ENCODE data around the gene NCF2. TPM values are rescaled to one million over a fixed set of nuclear protein-coding genes. Genes with fewer than 3 reads are reported as not detected.

Gene NCF2
- total and polyA plus RNA-seq, 4 donors, result 1.2 to 15.1 (median 7.5) TPM

DNA sequence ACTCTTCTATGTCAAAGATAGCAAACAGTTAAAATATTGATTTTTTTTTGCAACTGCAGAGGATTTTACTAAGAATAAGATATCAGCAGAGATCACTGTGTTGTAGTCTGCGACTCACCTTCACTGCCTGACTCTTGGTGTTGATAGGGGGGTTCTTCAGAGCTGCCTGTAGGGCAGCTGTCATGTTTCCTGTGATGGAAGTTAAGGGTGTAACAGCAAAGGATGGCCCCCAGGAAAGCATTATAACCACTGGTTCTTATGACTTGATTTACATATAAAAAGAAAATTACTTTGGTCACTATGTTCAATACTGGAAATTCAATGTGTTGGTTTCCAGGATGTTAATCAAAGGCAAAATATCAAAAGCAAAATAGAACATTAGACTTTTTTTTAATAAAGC, 42.7 kb upstream of the NCF2 start:
- peak overlapping the region in 1 of 2 donors; percentile 77 for H3K9ac ChIP-seq (ENCODE audit: low read depth in 1 of 2, low read length in 2 of 2)

More for the DNA sequence above, 42.7 kb upstream of the NCF2 start:
- H3K36me3 ChIP-seq (ENCODE audit: control insufficient read depth in 4 of 4, insufficient read depth in 3 of 4, low read depth in 1 of 4, low read length in 3 of 4), result peaks cover 3 to 22% (median 15%) of the 10 kb centered on the region in 4 donors
- H3K27ac ChIP-seq (ENCODE audit: low read depth in 1 of 2, low read length in 2 of 2), result peak overlapping the region in 1 of 2 donors; percentile 16
- WGBS, result 24% methylated on average over 1 of the region's 1 CpG
- H3K4me1 ChIP-seq (ENCODE audit: control insufficient read depth in 4 of 4, insufficient read depth in 4 of 4, low read length in 3 of 4), result peaks cover 1 to 41% (median 30%) of the 10 kb centered on the region in 4 donors
- no peak for DNase-seq (ENCODE audit: low spot score)
- H3K4me3 ChIP-seq (ENCODE audit: low read depth in 1 of 3, low read length in 3 of 3), result peak overlapping the region in 1 of 3 donors; percentile 28
- TF ChIP-seq FOXA1 (IDR thresholded peaks at IDR 0.05), result no peak
- TF ChIP-seq EGR1 (IDR thresholded peaks at IDR 0.05; ENCODE audit: low read depth in 2 of 2), result no peak
- no peak for TF ChIP-seq FOXA2 (IDR thresholded peaks at IDR 0.05)
- TF ChIP-seq RXRA (IDR thresholded peaks at IDR 0.05), result no peak
- TF ChIP-seq, protein P1, sequence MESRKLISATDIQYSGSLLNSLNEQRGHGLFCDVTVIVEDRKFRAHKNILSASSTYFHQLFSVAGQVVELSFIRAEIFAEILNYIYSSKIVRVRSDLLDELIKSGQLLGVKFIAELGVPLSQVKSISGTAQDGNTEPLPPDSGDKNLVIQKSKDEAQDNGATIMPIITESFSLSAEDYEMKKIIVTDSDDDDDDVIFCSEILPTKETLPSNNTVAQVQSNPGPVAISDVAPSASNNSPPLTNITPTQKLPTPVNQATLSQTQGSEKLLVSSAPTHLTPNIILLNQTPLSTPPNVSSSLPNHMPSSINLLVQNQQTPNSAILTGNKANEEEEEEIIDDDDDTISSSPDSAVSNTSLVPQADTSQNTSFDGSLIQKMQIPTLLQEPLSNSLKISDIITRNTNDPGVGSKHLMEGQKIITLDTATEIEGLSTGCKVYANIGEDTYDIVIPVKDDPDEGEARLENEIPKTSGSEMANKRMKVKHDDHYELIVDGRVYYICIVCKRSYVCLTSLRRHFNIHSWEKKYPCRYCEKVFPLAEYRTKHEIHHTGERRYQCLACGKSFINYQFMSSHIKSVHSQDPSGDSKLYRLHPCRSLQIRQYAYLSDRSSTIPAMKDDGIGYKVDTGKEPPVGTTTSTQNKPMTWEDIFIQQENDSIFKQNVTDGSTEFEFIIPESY (IDR thresholded peaks at IDR 0.05), result no peak
- no peak for TF ChIP-seq SP1 (IDR thresholded peaks at IDR 0.05)
- TF ChIP-seq, protein P2, sequence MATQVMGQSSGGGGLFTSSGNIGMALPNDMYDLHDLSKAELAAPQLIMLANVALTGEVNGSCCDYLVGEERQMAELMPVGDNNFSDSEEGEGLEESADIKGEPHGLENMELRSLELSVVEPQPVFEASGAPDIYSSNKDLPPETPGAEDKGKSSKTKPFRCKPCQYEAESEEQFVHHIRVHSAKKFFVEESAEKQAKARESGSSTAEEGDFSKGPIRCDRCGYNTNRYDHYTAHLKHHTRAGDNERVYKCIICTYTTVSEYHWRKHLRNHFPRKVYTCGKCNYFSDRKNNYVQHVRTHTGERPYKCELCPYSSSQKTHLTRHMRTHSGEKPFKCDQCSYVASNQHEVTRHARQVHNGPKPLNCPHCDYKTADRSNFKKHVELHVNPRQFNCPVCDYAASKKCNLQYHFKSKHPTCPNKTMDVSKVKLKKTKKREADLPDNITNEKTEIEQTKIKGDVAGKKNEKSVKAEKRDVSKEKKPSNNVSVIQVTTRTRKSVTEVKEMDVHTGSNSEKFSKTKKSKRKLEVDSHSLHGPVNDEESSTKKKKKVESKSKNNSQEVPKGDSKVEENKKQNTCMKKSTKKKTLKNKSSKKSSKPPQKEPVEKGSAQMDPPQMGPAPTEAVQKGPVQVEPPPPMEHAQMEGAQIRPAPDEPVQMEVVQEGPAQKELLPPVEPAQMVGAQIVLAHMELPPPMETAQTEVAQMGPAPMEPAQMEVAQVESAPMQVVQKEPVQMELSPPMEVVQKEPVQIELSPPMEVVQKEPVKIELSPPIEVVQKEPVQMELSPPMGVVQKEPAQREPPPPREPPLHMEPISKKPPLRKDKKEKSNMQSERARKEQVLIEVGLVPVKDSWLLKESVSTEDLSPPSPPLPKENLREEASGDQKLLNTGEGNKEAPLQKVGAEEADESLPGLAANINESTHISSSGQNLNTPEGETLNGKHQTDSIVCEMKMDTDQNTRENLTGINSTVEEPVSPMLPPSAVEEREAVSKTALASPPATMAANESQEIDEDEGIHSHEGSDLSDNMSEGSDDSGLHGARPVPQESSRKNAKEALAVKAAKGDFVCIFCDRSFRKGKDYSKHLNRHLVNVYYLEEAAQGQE (IDR thresholded peaks at IDR 0.05), result no peak
- TF ChIP-seq YY1 (IDR thresholded peaks at IDR 0.05), result no peak
- TF ChIP-seq TAF1 (conservative IDR thresholded peaks at IDR 0.05), result no peak
- no peak for TF ChIP-seq NR2F2 (IDR thresholded peaks at IDR 0.05)
- TF ChIP-seq, protein P3, sequence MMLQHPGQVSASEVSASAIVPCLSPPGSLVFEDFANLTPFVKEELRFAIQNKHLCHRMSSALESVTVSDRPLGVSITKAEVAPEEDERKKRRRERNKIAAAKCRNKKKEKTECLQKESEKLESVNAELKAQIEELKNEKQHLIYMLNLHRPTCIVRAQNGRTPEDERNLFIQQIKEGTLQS (IDR thresholded peaks at IDR 0.05), result no peak
- no peak for TF ChIP-seq HNF4A (conservative IDR thresholded peaks at IDR 0.05)
- no peak for TF ChIP-seq CTCF (IDR thresholded peaks at IDR 0.05; ENCODE audit: low read depth, low read length, missing input control)
- no peak for TF ChIP-seq MAX (IDR thresholded peaks at IDR 0.05)
- TF ChIP-seq HNF4G (IDR thresholded peaks at IDR 0.05), result no peak
- no peak for TF ChIP-seq JUND (IDR thresholded peaks at IDR 0.05)
- no peak for TF ChIP-seq GABPA (IDR thresholded peaks at IDR 0.05 in 1 of 2, conservative IDR thresholded peaks at IDR 0.05 in 1 of 2)
- no peak for TF ChIP-seq RAD21 (IDR thresholded peaks at IDR 0.05)
- H3K9me3 ChIP-seq (ENCODE audit: control insufficient read depth in 4 of 4, low read length in 3 of 4), result no peaks in the 10 kb centered on the region
- no peaks in the 10 kb centered on the region for H3K27me3 ChIP-seq (ENCODE audit: control insufficient read depth in 4 of 4, insufficient read depth in 4 of 4, low read length in 3 of 4)
